CD8-positive, alpha-beta memory T cell (primary cell): ENCODE results near the gene POLR2I. TPM values are rescaled to one million over a fixed set of nuclear protein-coding genes. Genes with fewer than 3 reads are reported as not detected.
A peak's percentile ranks its signal among the peaks of the same experiment; 100 is the strongest.
"Not testable (repeated sequence)": the region's sequence is repeated elsewhere in the genome, so short reads cannot be mapped to it uniquely, and the experiment has no call there.

Experiments used
- CTCF ChIA-PET: fragments of 350-600 bp; sonication (Branson Sonifier 250); formaldehyde crosslinking; loops from one replicate; lab custom pipeline; 2021; ENCODE audit warnings: antibody characterized with exemption; lab: Charles Lee
- POLR2A ChIA-PET: fragments of 350-600 bp; sonication (Branson Sonifier 250); formaldehyde crosslinking; loops from one replicate; lab custom pipeline; 2021; ENCODE audit warnings: antibody characterized with exemption; lab: Charles Lee
- DNase-seq, 5 donors: peaks; one replicate each; pipeline versions ENCODE4 v3.0.0 to v3.0.0-alpha.2; 2020 to 2022; ENCODE audit warnings: mixed read lengths in 1 of 5
- H3K27ac ChIP-seq: one replicate; pipeline ENCODE4 v1.7.0; 2013; ENCODE audit warnings: low read depth, mild to moderate bottlenecking, low read length, moderate library complexity
- H3K27me3 ChIP-seq: 2 replicates; pipeline ENCODE4 v1.7.0; 2013; ENCODE audit warnings: low read length, mild to moderate bottlenecking; ENCODE audit not compliant: insufficient read depth, poor library complexity, severe bottlenecking
- H3K36me3 ChIP-seq: 2 replicates; pipeline ENCODE4 v1.7.0; 2013; ENCODE audit warnings: mild to moderate bottlenecking, low read length, moderate library complexity; ENCODE audit not compliant: insufficient read depth
- H3K4me1 ChIP-seq: 2 replicates; pipeline ENCODE4 v1.7.0; 2013; ENCODE audit warnings: mild to moderate bottlenecking, low read length, moderate library complexity; ENCODE audit not compliant: insufficient read depth
- H3K4me3 ChIP-seq: 2 replicates; pipeline ENCODE4 v1.7.0; 2013; ENCODE audit warnings: mild to moderate bottlenecking, low read length
- H3K9me3 ChIP-seq: 2 replicates; pipeline ENCODE4 v1.7.0; 2013; ENCODE audit warnings: mild to moderate bottlenecking, low read length
- H3K27ac Mint-ChIP-seq, 8 donors: one replicate each; pipeline ENCODE4 v1.8.0; 2020 to 2021; ENCODE audit warnings: mixed read lengths in 8 of 8, mild to moderate bottlenecking in 6 of 8, inconsistent platforms in 3 of 8, moderate library complexity in 3 of 8
- H3K27me3 Mint-ChIP-seq, 2 donors: one replicate each; pipeline ENCODE4 v1.8.0; 2020 to 2021; ENCODE audit warnings: mixed read lengths in 2 of 2, mild to moderate bottlenecking in 1 of 2, moderate library complexity in 1 of 2
- H3K36me3 Mint-ChIP-seq, 3 donors: one replicate each; pipeline ENCODE4 v1.8.0; 2020 to 2021; ENCODE audit warnings: mixed read lengths in 3 of 3, inconsistent platforms in 1 of 3, mild to moderate bottlenecking in 1 of 3
- H3K4me1 Mint-ChIP-seq, 3 donors: one replicate each; pipeline ENCODE4 v1.8.0; 2020 to 2021; ENCODE audit warnings: mixed read lengths in 3 of 3, inconsistent platforms in 1 of 3, mild to moderate bottlenecking in 1 of 3
- H3K4me3 Mint-ChIP-seq, 7 donors: one replicate each; pipeline ENCODE4 v1.8.0; 2020 to 2021; ENCODE audit warnings: mixed read lengths in 7 of 7, mild to moderate bottlenecking in 6 of 7, moderate library complexity in 4 of 7, inconsistent platforms in 2 of 7
- H3K9me3 Mint-ChIP-seq, 5 donors: one replicate each; pipeline ENCODE4 v1.8.0; 2020 to 2022; ENCODE audit warnings: mixed read lengths in 5 of 5, mild to moderate bottlenecking in 3 of 5, moderate library complexity in 2 of 5, inconsistent platforms in 1 of 5
- polyA plus RNA-seq: library from polyadenylated mRNA; unstranded; fragments of 300-500 nt; fragmentation: Illumina TruSeq; gene quantifications from one replicate; pipeline ENCODE4 v1.2.3, GENCODE V29; 2021
- total RNA-seq, 2 experiments: library from RNA; stranded (reverse); gene quantifications; one replicate each; pipeline ENCODE4 v1.2.3, GENCODE V29; 2021

Gene POLR2I
- total and polyA plus RNA-seq, 3 experiments from 2014 or later = 118 to 159 (median 131) TPM

DNA sequence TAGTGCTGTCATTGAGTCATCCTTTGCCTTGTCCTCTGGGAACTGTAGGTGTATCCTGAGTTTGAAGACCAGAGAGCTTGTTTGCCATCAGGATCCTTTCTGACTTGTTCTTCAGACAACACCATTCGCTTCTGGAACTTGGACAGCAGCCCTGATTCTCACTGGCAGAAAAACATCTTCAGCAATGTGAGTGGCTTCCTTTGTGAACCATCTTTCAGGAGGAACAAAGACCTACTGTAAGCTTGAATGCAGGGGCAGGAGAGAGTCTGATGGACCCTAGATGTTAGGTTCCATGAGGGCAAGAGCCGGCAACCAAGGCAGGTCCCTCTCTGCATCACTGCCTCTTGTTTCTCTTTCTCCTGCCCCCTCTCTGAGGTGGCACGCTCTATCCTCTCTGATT lies 33.3 kb downstream of the POLR2I start:
- Histone ChIP-seq H3K27ac (no peak overlapping the region), H3K27me3 (no peaks in the 10 kb centered on the region), H3K9me3 (no peaks in the 10 kb centered on the region), H3K4me3 (no peak overlapping the region), H3K4me1 (no peaks in the 10 kb centered on the region), H3K36me3 (no peaks in the 10 kb centered on the region)
- H3K27ac Mint-ChIP-seq = no peak overlapping the region
- H3K27me3 Mint-ChIP-seq = no peaks in the 10 kb centered on the region
- ChIA-PET POLR2A (no interaction called here), CTCF (no interaction called here)
- no peak overlapping the region for H3K4me3 Mint-ChIP-seq
- DNase-seq = no peak
- H3K36me3 Mint-ChIP-seq = peaks cover 0 to 5% (median 3%) of the 10 kb centered on the region in 3 donors
- no peaks in the 10 kb centered on the region for H3K4me1 Mint-ChIP-seq
- H3K9me3 Mint-ChIP-seq = no peaks in the 10 kb centered on the region

DNA sequence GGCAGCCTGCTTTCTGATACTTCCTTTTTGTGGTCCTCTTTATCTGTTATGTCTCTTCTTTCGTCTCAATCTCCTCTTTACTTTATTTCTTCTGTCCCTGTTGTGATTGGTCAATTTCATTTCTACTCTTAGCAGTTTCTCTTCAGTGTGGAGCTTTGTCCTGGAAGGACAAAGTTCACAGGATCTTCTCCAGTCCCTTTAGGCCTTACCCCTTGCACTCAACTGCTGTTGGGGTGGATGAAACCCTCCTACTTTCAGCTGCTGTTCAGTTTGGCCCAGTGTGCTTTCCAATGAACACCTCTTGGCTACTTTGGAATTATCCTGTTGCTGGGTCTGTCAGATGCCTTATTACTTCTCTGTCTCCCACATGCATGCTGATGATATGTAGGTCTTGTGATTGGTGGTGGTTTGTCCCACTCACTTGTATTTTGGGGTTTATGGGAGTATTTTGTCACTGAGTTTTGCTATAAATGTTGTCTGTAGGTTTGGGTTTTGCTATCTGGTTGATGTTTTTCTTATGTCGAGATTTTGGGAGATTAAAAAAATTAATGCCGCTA lies 35.2 kb downstream of the POLR2I start:
- H3K36me3 ChIP-seq = no peaks in the 10 kb centered on the region
- Mint-ChIP-seq H3K36me3 (peaks cover 0 to 5% (median 3%) of the 10 kb centered on the region in 3 donors), H3K27ac (peak overlapping the region in 2 of 8 donors; percentile 27 to 66), H3K4me1 (no peaks in the 10 kb centered on the region), H3K27me3 (no peaks in the 10 kb centered on the region), H3K9me3 (no peaks in the 10 kb centered on the region), H3K4me3 (no peak overlapping the region)
- no peak for DNase-seq
- H3K27ac ChIP-seq = no peak overlapping the region
- ChIA-PET CTCF (no interaction called here), POLR2A (no interaction called here)
- no peaks in the 10 kb centered on the region for H3K27me3 ChIP-seq
- no peaks in the 10 kb centered on the region for H3K9me3 ChIP-seq
- H3K4me1 ChIP-seq = no peaks in the 10 kb centered on the region
- no peak overlapping the region for H3K4me3 ChIP-seq

DNA sequence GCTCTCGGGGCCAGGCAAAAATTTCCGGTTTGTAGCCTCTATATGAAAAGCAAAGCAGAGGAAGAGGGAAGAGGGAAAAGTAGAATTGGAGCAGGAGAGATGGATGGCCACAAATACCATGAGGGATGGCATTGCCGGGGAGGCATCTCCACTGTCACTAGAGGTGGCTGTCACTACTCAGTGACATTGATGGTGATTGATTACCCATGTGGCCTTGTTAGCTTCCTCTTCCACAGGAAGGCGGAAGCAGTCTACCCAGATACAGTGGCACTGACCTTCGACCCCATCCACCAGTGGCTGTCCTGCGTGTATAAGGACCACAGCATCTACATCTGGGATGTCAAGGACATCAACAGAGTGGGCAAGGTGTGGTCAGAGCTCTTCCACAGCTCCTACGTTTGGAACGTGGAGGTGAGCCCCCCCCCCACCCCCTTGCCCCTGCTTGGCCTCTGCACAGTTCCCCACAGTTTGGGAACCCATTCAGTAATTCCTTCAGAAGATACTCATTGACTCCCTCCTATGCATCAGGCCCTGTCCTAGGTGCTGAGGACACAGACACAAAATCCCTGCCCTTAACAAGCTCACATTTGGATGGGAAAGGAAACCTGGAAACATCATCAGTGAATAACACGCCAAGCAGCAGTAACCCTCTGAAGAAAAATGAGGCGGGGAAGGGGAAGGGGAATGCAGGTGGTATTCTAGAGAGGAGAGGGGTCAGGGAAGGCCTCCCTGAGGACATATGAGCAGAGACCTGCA lies 41.4 kb downstream of the POLR2I start:
- CTCF ChIA-PET = no interaction called here
- Mint-ChIP-seq H3K4me1 (no peaks in the 10 kb centered on the region), H3K36me3 (peaks cover 0 to 2% (median 2%) of the 10 kb centered on the region in 3 donors), H3K27me3 (no peaks in the 10 kb centered on the region), H3K9me3 (no peaks in the 10 kb centered on the region), H3K4me3 (no peak overlapping the region), H3K27ac (peak overlapping the region in 1 of 8 donors; percentile 46)
- POLR2A ChIA-PET = no interaction called here
- no peak for DNase-seq
- Histone ChIP-seq H3K27me3 (no peaks in the 10 kb centered on the region), H3K4me3 (no peak overlapping the region), H3K36me3 (no peaks in the 10 kb centered on the region), H3K9me3 (no peaks in the 10 kb centered on the region), H3K4me1 (no peaks in the 10 kb centered on the region), H3K27ac (no peak overlapping the region)

DNA sequence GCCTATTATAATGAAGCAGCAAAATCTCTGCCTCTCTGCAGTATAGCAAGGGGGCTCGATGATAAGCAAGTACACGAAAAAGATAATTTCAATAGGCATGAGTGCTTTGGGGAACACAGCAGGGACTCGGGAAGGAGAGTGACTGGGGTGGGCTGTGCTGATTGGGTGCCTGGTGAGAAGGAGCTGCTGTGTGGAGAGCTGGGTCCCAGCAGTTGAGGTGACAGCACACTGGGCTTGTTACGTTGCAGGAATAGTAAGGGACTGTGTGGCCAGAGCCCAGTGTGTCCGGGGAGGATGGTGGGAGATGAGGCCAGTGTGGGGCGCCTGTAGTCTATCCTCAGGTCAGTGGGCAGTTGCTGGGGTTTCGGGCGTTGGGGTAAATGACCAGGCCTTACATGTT lies 42.6 kb downstream of the POLR2I start:
- Histone ChIP-seq H3K4me3 (no peak overlapping the region), H3K36me3 (no peaks in the 10 kb centered on the region), H3K4me1 (no peaks in the 10 kb centered on the region), H3K27ac (no peak overlapping the region), H3K27me3 (no peaks in the 10 kb centered on the region), H3K9me3 (no peaks in the 10 kb centered on the region)
- POLR2A ChIA-PET = no interaction called here
- no peak for DNase-seq
- peaks cover 0 to 4% (median 2%) of the 10 kb centered on the region in 3 donors for H3K36me3 Mint-ChIP-seq
- H3K4me3 Mint-ChIP-seq = no peak overlapping the region
- CTCF ChIA-PET = no interaction called here
- no peaks in the 10 kb centered on the region for H3K4me1 Mint-ChIP-seq
- H3K9me3 Mint-ChIP-seq = no peaks in the 10 kb centered on the region
- peak overlapping the region in 2 of 8 donors; percentile 7 to 74 for H3K27ac Mint-ChIP-seq
- H3K27me3 Mint-ChIP-seq = no peaks in the 10 kb centered on the region

DNA sequence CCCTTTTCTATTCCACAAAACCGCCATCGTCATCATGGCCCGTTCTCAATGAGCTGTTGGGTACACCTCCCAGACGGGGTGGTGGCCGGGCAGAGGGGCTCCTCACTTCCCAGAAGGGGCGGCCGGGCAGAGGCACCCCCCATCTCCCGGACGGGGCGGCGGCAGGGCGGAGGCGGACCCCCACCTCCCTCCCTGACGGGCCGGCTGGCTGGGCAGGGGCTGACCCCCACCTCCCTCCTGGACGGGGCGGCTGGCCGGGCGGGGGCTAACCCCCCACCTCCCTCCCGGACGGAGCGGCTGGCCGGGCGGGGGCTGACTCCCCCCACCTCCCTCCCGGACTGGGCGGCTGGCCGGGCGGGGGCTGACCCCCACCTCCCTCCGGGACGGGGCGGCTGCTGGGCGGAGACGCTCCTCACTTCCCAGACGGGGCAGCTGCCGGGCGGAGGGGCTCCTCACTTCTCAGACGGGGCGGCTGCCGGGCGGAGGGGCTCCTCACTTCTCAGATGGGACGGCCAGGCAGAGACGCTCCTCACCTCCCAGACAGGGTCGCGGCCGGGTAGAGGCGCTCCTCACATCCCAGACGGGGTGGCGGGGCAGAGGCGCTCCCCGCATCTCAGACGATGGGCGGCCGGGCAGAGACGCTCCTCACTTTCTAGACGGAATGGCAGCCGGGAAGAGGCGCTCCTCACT lies 45.7 kb downstream of the POLR2I start:
- H3K27me3 Mint-ChIP-seq, DNase-seq, H3K36me3 ChIP-seq, H3K4me1 Mint-ChIP-seq, H3K27me3 ChIP-seq, H3K9me3 ChIP-seq, H3K9me3 Mint-ChIP-seq, H3K4me3 Mint-ChIP-seq, CTCF ChIA-PET, POLR2A ChIA-PET, H3K27ac Mint-ChIP-seq, H3K4me3 ChIP-seq, H3K27ac ChIP-seq, H3K36me3 Mint-ChIP-seq, H3K4me1 ChIP-seq: not testable (repeated sequence)

DNA sequence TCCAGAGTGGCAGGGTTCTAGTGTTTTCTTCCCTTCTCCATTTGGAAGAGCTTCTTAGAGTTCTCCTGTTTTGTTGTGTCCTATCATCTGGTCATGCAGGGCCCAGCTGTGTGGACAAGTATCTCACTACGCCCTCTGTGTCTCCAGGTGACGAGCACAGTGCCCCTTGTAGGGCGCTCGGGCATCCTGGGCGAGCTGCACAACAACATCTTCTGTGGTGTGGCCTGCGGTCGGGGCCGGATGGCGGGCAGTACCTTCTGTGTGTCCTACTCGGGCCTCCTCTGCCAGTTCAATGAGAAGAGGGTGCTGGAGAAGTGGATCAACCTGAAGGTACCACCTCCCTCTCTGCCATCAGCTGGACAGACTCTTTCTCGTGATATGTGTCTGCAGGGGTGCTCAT lies 47.0 kb downstream of the POLR2I start:
- Mint-ChIP-seq H3K27ac (peak overlapping the region in 1 of 8 donors; percentile 47), H3K36me3 (peaks cover 0 to 2% (median 0%) of the 10 kb centered on the region in 3 donors), H3K4me3 (no peak overlapping the region), H3K4me1 (no peaks in the 10 kb centered on the region), H3K9me3 (no peaks in the 10 kb centered on the region), H3K27me3 (no peaks in the 10 kb centered on the region)
- POLR2A ChIA-PET = no interaction called here
- Histone ChIP-seq H3K27me3 (no peaks in the 10 kb centered on the region), H3K27ac (no peak overlapping the region), H3K9me3 (no peaks in the 10 kb centered on the region), H3K4me3 (no peak overlapping the region), H3K4me1 (no peaks in the 10 kb centered on the region), H3K36me3 (no peaks in the 10 kb centered on the region)
- CTCF ChIA-PET = no interaction called here
- no peak for DNase-seq

DNA sequence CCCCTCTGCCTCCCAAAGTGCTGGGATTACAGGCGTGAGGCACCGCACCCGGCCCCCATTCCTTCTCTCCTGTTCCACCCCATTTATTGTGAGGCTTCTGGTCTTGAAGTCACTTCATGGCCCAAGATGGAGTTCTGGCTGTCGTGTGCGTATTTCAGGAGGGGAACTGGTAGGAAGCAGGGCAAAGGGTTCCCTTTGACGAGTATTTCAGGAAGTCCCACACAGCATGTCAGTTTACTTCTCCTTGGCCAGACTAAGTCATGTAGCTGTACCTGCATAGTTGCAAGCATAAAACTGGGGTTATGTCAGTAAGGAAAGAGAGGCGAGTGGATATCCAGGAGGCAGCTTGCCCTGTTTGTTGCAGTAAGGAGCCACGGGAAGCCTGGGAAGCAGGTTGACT lies 49.8 kb downstream of the POLR2I start:
- Histone ChIP-seq H3K4me1 (no peaks in the 10 kb centered on the region), H3K9me3 (no peaks in the 10 kb centered on the region), H3K4me3 (no peak overlapping the region), H3K27me3 (no peaks in the 10 kb centered on the region), H3K27ac (no peak overlapping the region), H3K36me3 (no peaks in the 10 kb centered on the region)
- ChIA-PET POLR2A (no interaction called here), CTCF (no interaction called here)
- H3K9me3 Mint-ChIP-seq = no peaks in the 10 kb centered on the region
- no peak for DNase-seq
- no peak overlapping the region for H3K27ac Mint-ChIP-seq
- peaks cover 0 to 2% (median 0%) of the 10 kb centered on the region in 3 donors for H3K36me3 Mint-ChIP-seq
- H3K4me1 Mint-ChIP-seq = no peaks in the 10 kb centered on the region
- peaks cover 0 to 2% of the 10 kb centered on the region in 2 donors for H3K27me3 Mint-ChIP-seq
- H3K4me3 Mint-ChIP-seq = no peak overlapping the region
